ENCODE results near the gene CYYR1.

DNA sequence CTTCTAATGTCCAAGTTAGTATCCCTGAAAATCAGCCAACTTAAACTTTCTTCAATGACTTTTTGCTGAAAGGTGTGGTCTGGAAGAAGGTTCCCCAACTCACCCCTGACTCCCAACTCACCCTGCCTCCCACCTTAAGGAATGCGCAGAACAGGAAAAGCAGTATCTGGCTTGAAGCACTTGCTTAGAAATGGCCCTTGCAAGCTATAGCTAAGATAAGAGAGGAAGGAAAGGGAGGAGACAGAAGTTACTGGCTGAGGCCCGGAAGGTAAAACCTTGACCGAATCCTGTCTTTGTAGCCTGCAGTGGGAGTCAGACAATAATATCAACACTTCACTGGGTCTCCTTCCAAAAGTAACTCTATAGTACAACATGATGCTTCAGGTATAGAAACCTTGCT lies 2.9 kb downstream of the CYYR1 start:
- TF ChIP-seq CTCF (optimal IDR thresholded peaks at IDR 0.05 in 1 of 3, IDR thresholded peaks at IDR 0.05 in 1 of 3, conservative IDR thresholded peaks at IDR 0.05 in 1 of 3; ENCODE audit: extremely low read depth in 1 of 3, insufficient read depth in 2 of 3, low read length in 3 of 3), result no peak
- TF ChIP-seq EZH2 (IDR thresholded peaks at IDR 0.05; ENCODE audit: low read length), result no peak

Measured in keratinocyte (primary cell).